Measurements from ENCODE around the gene PIK3C2G. TPM values are rescaled to one million over a fixed set of nuclear protein-coding genes. Genes with fewer than 3 reads are reported as not detected.

The PIK3C2G gene
- total RNA-seq, 1 donor from 2014 or later, result 0.41 TPM

DNA sequence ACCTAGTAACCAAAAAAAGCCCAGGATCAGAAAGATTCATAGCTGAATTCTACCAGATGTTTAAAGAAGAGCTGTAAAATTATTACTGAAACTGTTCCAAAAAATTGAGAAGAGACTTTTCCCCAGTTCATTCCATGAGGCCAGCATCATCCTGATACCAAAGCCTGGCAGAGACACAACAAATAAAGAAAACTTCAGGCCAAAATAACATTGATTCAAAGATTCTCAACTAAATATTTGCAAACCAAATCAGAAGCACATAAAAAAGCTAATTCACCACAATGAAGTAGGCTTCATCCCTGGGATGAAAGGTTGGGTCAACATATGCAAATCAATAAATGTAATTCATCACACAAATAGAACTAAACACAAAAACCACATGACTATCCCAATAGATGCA is 325.3 kb downstream of the PIK3C2G start:
- FAIRE-seq (no peak), DNase-seq (ENCODE audit: low spot score in 2 of 2) (no peak)

- DNase-seq (ENCODE audit: low spot score in 2 of 2), result no peak
- FAIRE-seq, result no peak
These were observed 328.0 kb downstream of the PIK3C2G start for GRCh38 chr12:18589316-18589715.

DNA sequence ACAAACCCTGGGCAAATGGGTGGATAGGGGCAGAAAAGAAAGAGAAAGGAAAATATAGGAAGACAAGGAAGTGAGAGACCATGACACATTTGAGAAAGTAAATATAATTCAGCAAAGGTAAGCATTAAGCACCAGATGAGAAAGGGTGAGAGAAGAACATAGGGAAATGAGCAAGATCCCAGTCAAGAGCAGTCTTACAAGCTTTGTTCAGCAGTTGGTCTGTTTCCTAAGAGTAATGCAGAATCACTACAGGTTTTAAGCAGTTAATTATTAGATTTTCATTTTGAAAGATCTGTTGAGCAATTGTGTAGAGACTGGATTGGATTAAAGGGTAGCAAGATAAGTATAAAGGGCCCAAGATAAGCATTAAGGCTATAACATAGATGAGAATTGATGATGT is 330.2 kb downstream of the PIK3C2G start:
- DNase-seq (ENCODE audit: low spot score in 2 of 2), result no peak
- FAIRE-seq, result no peak

GRCh38 chr12:18595412-18595811 is 334.1 kb downstream of the PIK3C2G start:
- DNase-seq (ENCODE audit: low spot score in 2 of 2), result no peak
- no peak for FAIRE-seq

DNA sequence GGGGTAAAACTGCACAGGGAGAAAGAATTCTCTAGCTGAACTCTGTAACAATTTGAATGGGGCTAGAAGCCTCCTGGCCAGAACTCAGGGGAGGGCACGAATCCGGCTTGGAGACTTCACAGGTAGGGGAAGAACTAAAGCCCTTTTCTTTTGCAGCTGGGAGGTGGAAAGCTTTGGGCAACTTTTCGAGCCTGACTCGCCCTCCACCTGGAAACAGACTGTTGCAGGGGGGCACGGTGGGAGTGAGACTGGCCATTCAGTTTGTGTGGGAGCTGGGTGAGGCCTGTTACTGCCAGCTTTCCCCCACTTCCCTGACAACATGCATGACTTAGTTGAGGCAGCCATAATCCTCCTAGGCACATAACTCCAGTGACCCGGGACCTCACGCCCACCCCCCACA is 340.6 kb downstream of the PIK3C2G start:
- DNase-seq (ENCODE audit: low spot score in 2 of 2) (no peak), FAIRE-seq (no peak)

DNA sequence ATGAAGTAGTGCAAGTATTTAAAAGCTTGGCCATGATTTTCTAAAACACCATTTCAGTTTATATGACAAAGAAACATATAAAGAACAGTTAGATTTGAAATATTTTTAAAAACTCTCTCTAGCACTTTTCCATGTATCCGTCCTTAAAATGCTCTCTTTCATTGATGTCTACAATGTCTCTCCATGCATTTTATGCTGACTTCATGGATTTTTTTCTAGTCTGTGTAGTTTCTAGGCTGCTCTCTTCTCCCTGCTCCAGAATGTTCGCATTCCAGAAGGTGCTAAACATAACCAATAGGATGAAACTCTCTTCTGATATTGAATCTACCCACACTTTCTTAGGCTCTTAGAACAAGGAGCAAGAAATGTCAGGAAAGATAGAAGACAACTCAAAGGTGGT is 351.7 kb downstream of the PIK3C2G start:
- DNase-seq (ENCODE audit: low spot score in 2 of 2) (no peak), FAIRE-seq (no peak)

DNA sequence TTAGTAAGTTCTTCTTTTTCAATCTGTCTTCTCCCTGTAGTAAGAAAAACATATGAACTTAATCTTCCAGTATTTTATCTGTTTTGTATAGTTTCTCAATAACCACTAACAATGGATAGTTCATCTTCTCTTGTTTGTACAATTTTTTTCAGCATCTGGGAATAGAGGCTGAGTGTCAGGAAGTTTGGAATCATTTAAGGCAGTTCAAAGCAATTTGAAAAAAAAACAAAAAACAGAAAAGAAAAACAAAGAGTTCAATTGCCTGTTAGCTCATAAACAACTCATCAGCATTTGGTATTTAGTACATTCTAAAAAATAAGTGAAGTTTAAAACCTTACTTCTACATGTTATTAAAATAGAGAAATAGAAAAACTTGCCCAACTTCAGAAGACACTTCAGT is 359.7 kb downstream of the PIK3C2G start:
- FAIRE-seq (no peak), DNase-seq (ENCODE audit: low spot score in 2 of 2) (no peak)

- no peak for DNase-seq (ENCODE audit: low spot score in 2 of 2)
- FAIRE-seq, result no peak
These were observed 368.1 kb downstream of the PIK3C2G start for GRCh38 chr12:18629445-18629844.

DNA sequence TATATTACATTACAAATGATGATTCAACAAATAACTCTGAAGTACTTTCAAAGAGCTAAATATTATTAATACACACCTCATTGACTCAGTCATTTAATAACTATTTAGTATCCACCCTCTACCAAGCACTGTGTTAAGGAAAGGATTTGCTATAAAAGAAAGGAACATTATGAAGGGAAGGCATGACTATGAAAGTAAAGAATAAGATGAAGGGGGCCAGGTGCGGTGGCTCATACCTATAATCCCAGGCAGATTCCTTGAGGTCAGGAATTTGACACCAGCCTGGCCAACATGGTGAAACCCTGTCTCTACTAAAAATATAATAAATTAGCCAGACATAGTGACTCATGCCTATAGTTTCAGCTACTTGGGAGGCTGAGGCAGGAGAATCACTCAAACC is 368.6 kb downstream of the PIK3C2G start:
- FAIRE-seq (no peak), DNase-seq (ENCODE audit: low spot score in 2 of 2) (no peak)

DNA sequence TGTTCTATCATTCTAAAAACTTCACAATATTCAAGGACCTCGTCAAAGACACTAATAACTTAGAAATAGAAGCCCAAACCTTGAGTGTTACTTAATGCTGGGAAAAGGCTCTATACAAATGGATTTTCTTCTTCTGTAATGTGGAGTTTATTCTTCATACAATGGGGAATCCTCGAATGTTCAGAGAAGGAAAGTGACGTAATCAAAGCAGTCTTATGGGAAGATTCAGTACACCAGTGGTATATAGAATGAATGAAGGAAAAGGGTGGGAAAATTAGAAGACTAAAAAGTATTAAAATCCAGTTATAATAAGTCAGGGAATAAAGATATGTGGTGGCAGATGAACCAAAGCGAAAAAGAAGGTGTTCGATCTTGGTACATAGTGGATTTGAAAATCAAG is 370.0 kb downstream of the PIK3C2G start:
- no peak for FAIRE-seq

GRCh38 chr12:18632848-18633247 is 371.5 kb downstream of the PIK3C2G start:
- FAIRE-seq, result no peak
- DNase-seq (ENCODE audit: low spot score in 2 of 2), result no peak

More for the DNA sequence above, 370.0 kb downstream of the PIK3C2G start:
- no peak for DNase-seq (ENCODE audit: low spot score in 2 of 2)

GRCh38 chr12:18634382-18634781 is 373.1 kb downstream of the PIK3C2G start:
- no peak for FAIRE-seq

DNA sequence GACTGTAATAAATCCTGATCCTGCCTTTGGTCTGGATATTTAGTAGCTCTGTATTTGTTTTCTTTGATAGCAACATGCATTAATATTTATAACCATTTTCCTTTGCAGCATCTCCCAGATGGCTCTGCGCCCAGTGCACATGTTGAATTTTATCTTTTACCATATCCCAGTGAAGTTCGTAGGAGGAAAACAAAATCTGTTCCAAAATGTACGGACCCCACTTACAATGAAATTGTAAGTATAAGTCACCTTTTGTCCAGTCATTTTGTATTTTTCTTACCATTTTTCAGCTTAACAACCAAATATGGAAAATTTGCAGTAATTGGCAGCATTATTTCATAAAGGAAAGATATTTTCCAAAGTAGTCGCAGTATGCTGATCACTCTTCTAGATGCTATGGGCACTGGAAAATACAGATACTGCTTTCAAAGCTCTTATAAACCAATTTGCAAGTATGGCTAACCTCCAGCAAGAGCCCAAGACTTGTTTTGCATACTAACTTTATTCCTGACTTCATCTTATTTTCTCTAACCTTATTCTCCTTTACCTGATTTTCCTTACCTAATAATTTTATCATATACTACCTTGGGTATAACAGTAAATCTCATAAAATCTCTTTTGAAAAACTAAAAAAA is 379.1 kb downstream of the PIK3C2G start:
- FAIRE-seq, result no peak
- no peak for DNase-seq (ENCODE audit: low spot score in 2 of 2)

More at GRCh38 chr12:18634382-18634781, 373.1 kb downstream of the PIK3C2G start:
- DNase-seq (ENCODE audit: low spot score in 2 of 2), result no peak

GRCh38 chr12:18643681-18644080 is 382.4 kb downstream of the PIK3C2G start:
- DNase-seq (ENCODE audit: low spot score in 2 of 2) (no peak), FAIRE-seq (no peak)

DNA sequence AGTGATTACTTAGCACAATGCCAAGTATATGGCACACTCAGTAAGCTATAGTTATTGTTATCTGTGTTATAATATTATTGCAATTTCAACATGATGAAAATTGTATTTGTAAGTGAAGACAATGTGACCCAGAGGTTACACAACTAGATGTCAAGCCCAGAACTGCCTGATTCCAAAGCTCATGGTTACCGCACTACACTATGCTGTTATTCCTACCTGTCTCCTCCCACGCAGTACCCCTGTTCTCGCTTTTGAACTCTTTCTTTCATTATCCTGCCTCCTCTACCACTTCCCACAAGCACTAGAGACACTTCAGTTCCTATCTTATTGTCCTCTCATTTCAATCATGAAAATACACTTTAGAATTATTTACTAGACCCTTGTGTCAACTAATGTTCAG is 383.2 kb downstream of the PIK3C2G start:
- FAIRE-seq, result no peak
- DNase-seq (ENCODE audit: low spot score in 2 of 2), result no peak

DNA sequence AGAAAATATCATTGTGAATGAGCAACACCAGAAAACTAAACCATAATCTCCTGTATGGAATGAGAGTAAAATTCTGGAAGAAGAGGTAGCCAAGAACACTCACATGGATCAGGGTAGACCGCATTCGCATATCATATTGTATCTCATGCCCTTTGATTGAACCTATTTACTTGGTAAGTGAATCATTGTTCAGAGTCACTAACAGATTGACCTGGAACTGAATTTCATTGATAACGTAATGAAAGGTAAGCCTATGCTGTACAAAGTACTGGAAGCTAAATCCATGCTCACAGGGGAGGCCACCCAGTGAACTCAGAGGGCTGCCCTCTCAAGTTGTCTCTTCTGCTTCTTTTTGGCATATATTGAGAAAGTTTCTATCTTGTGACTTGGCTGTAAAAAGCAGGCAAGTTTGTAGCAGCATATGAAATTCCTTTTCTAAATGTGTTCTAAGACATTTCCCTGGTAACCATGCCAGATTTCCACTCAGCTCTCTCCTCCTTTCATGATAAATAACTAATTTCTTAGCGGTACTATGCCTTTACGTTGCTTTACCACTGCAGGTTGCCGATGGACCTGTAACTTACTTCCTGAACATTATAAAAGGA is 385.1 kb downstream of the PIK3C2G start:
- FAIRE-seq (no peak), DNase-seq (ENCODE audit: low spot score in 2 of 2) (no peak)

GRCh38 chr12:18651525-18651924 is 390.2 kb downstream of the PIK3C2G start:
- DNase-seq (ENCODE audit: low spot score in 2 of 2) (no peak), FAIRE-seq (no peak)

- FAIRE-seq, result no peak
These were observed 391.3 kb downstream of the PIK3C2G start for GRCh38 chr12:18652596-18652995.

GRCh38 chr12:18653465-18653864 is 392.1 kb downstream of the PIK3C2G start:
- no peak for FAIRE-seq
- DNase-seq (ENCODE audit: low spot score in 2 of 2), result no peak

More at GRCh38 chr12:18652596-18652995, 391.3 kb downstream of the PIK3C2G start:
- no peak for DNase-seq (ENCODE audit: low spot score in 2 of 2)

- FAIRE-seq (no peak), DNase-seq (ENCODE audit: low spot score in 2 of 2) (no peak)
These were observed 394.0 kb downstream of the PIK3C2G start for GRCh38 chr12:18655351-18655750.

- DNase-seq (ENCODE audit: low spot score in 2 of 2), result no peak
- no peak for FAIRE-seq
These were observed 396.9 kb downstream of the PIK3C2G start for GRCh38 chr12:18658179-18658578.

GRCh38 chr12:18658829-18659228 is 397.5 kb downstream of the PIK3C2G start:
- FAIRE-seq (no peak), DNase-seq (ENCODE audit: low spot score in 2 of 2) (no peak)
